ENCODE results near the gene IPP.

The IPP gene

DNA sequence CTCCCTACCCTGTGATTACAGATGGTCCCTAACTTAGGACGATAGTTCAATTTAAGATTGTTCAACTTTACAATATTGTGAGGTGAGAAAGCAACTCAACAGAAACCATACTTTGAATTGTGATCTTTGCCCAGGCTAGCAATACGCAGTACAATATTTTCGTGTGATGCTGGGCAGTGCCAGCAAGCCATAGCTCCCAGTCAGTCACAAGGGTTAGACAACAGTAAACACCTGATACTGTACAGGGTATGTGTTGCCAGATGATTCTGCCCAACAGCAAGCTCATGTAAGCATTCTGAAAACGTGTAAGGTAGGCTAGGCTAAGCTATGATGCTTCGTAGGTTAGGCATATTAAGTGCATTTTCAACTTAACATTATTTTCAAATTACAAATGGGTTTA is 76.0 kb downstream of the IPP start:
- TF ChIP-seq, protein P1, sequence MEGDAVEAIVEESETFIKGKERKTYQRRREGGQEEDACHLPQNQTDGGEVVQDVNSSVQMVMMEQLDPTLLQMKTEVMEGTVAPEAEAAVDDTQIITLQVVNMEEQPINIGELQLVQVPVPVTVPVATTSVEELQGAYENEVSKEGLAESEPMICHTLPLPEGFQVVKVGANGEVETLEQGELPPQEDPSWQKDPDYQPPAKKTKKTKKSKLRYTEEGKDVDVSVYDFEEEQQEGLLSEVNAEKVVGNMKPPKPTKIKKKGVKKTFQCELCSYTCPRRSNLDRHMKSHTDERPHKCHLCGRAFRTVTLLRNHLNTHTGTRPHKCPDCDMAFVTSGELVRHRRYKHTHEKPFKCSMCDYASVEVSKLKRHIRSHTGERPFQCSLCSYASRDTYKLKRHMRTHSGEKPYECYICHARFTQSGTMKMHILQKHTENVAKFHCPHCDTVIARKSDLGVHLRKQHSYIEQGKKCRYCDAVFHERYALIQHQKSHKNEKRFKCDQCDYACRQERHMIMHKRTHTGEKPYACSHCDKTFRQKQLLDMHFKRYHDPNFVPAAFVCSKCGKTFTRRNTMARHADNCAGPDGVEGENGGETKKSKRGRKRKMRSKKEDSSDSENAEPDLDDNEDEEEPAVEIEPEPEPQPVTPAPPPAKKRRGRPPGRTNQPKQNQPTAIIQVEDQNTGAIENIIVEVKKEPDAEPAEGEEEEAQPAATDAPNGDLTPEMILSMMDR (IDR thresholded peaks at IDR 0.05; ENCODE audit: extremely low read depth, insufficient read depth, missing control alignments), result no peak
- in situ Hi-C loops (cut with MboI; ENCODE audit: low pct_unique_long_range_greater_than_20kb, low sequenced_read_pairs, unreplicated experiment), result no loop called here
- DNase-seq (ENCODE audit: low spot score), result no peak

DNA sequence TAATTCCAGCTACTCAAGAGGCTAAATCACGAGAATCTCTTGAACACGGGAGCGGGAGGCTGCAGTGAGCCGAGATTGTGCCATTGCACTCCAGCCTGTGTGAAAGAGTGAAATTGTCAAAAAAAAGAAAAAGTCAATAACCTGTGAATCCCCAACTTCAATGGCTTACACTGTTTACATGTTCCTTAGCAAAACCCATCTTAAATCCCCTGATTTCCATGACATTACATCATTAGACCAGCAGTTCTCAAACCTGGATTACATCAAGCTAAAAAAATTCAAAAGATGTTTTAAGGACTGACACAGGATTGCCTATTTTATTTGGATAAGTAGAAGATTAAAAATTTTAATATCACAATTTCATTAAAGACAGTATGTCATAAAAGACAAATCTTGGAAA is 76.5 kb downstream of the IPP start:
- in situ Hi-C loops (cut with MboI; ENCODE audit: low pct_unique_long_range_greater_than_20kb, low sequenced_read_pairs, unreplicated experiment), result no loop called here
- TF ChIP-seq, protein P1 (IDR thresholded peaks at IDR 0.05; ENCODE audit: extremely low read depth, insufficient read depth, missing control alignments), result no peak
- DNase-seq (ENCODE audit: low spot score), result no peak

DNA sequence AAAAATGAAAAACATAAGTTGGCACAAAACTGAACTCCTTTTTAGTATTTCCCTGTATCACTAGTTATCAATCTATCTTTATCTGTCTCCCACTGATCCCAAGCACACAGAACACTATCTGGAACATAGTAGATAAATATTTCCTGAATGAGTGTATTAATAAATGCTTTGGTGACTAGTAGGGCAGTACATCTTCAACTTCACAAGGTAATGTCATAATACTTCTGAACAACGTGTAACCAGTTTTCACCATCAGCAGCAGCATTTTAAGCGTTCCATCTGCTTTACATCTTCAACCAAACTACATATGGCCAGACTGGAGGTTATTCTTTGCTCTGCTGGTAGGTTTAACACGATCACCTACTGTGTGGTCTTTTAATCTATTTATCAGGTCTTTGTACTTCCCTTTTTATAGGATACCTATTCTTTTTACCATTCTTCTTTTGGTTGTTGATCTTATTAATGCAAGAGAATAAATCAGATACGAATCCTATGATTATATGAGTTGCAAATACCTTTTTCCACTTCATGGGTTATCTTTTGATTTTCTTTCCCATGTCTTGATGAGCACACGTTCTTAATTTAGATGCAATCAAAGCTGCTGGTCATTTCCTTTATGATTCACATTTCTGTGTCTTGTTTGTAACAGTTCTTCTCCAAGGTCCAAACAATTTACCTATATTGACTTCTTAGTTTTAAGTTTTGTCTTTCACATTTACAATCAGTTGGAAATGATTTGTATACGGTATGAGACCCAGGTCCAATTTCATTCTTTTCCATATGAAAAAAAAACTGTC is 80.4 kb downstream of the IPP start:
- TF ChIP-seq, protein P1 (IDR thresholded peaks at IDR 0.05; ENCODE audit: extremely low read depth, insufficient read depth, missing control alignments), result no peak
- DNase-seq (ENCODE audit: low spot score), result no peak

DNA sequence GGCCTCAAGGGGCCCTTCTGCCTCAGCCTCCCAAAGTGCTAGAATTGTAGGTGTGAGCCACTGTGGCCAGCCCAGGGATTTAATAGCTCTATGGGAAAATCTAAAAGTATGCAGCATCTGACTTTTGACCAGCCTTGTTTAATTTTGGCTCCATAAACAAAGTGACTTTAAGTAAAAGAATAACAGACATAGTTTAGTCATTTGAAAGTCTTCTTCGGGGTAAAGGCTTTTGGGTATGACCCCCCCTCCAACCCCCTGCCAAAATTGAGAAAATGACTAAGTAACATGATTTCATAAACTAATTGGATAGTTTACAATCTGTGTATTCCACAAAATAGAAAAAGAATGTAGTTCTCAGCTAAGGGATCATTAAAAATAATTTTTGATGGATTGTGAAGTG is 81.1 kb downstream of the IPP start:
- in situ Hi-C loops (cut with MboI; ENCODE audit: low pct_unique_long_range_greater_than_20kb, low sequenced_read_pairs, unreplicated experiment), result no loop called here
- no peak for DNase-seq (ENCODE audit: low spot score)

More for the DNA sequence above, 80.4 kb downstream of the IPP start:
- in situ Hi-C loops (cut with MboI; ENCODE audit: low pct_unique_long_range_greater_than_20kb, low sequenced_read_pairs, unreplicated experiment), result no loop called here

DNA sequence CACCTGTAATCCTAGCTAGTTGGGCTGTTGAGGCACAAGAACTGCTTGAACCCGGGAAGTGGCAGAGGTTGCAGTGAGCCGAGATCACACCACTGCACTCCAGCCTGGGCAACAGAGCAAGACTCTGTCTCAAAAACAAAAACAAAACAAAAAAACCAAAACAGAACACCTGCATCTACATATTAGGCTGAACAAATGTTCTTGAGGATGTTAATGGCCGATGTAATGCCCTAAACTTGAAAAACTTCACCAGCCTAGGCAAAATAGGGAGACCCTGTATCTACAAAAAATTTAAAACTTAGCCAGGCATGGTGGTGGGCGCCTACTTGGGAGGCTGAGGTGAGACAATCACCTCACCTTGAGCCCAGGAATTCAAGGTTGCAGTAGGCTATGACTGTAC is 81.9 kb downstream of the IPP start:
- no peak for DNase-seq (ENCODE audit: low spot score)
- TF ChIP-seq, protein P1 (IDR thresholded peaks at IDR 0.05; ENCODE audit: extremely low read depth, insufficient read depth, missing control alignments), result no peak
- in situ Hi-C loops (cut with MboI; ENCODE audit: low pct_unique_long_range_greater_than_20kb, low sequenced_read_pairs, unreplicated experiment), result no loop called here

More for the DNA sequence above, 81.1 kb downstream of the IPP start:
- TF ChIP-seq, protein P1 (IDR thresholded peaks at IDR 0.05; ENCODE audit: extremely low read depth, insufficient read depth, missing control alignments), result no peak

DNA sequence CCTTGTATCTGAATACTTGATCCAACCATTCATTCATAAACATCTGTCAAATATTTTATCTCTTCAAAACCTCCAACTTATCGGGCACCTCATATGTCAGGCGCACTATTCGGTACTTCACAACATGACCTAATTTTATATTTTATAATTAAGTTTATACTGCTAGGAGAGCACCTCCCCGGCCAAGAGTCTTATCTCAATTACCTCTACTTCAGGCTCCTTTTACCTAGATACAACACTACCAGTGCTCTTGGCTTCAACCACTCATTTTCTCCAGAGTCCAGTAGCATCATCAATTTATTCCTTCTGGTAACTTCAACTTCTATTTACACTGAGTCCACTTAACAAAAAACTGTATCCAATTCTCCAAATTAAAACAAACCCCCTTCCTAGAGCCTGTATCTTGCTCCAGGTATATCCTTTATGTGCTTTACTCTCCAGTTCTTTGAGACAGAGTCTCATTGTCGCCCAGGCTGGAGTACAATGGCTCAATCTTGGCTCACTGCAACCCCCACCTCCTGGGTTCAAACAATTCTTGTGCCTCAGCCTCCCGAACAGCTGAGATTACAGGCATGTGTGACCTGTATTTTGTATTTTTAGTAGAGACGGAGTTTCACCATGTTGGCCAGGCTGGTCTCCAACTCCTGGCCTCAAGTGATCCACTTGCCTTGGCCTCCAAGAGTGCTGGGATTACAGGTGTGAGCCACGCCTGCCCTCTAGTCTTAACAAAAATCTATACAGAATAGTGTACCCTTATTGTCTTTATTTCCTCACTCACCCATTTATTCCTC is 82.9 kb downstream of the IPP start:
- TF ChIP-seq, protein P1 (IDR thresholded peaks at IDR 0.05; ENCODE audit: extremely low read depth, insufficient read depth, missing control alignments), result no peak
- DNase-seq (ENCODE audit: low spot score), result no peak
- in situ Hi-C loops (cut with MboI; ENCODE audit: low pct_unique_long_range_greater_than_20kb, low sequenced_read_pairs, unreplicated experiment), result no loop called here
